Large intestine (tissue), 3 donors: ENCODE measurements around the gene CASP14. TPM values are rescaled to one million over a fixed set of nuclear protein-coding genes. Genes with fewer than 3 reads are reported as not detected.
"Not testable (repeated sequence)": the region's sequence is repeated elsewhere in the genome, so short reads cannot be mapped to it uniquely, and the experiment has no call there.

Source experiments
- DNase-seq, 2 donors: peaks; one replicate each; pipeline versions ENCODE4 v3.0.0 to v3.0.0-alpha.2; 2013
- H3K27ac ChIP-seq: one replicate; pipeline ENCODE4 v1.5.1; 2013; ENCODE audit warnings: low read length
- H3K27me3 ChIP-seq: 2 replicates; pipeline ENCODE4 v1.6.1; 2013; ENCODE audit warnings: low read length; ENCODE audit not compliant: control insufficient read depth, insufficient read depth
- H3K36me3 ChIP-seq: 2 replicates; pipeline ENCODE4 v1.6.1; 2013; ENCODE audit warnings: low read length; ENCODE audit not compliant: control insufficient read depth, insufficient read depth
- H3K4me1 ChIP-seq: one replicate; pipeline ENCODE4 v1.6.1; 2013; ENCODE audit warnings: low read length; ENCODE audit not compliant: control insufficient read depth, insufficient read depth
- H3K4me3 ChIP-seq: one replicate; pipeline ENCODE4 v1.5.1; 2013; ENCODE audit warnings: low read length
- H3K9me3 ChIP-seq: one replicate; pipeline ENCODE4 v1.6.1; 2013; ENCODE audit warnings: mild to moderate bottlenecking, low read depth, low read length, moderate library complexity; ENCODE audit not compliant: control insufficient read depth
- WGBS: methylation state at CpG from one replicate; pipeline ENCODE4 v1.1.5; 2013; ENCODE audit warnings: low lambda C conversion rate; ENCODE audit not compliant: insufficient coverage; 5-methylcytosine and 5-hydroxymethylcytosine counted together
- polyA plus RNA-seq: library from polyadenylated mRNA; unstranded; fragments of 120-200 nt; gene quantifications from one replicate; pipeline ENCODE4 v1.2.1, GENCODE V29; 2013

CASP14 gene
- polyA plus RNA-seq, 1 donor: not detected

DNA sequence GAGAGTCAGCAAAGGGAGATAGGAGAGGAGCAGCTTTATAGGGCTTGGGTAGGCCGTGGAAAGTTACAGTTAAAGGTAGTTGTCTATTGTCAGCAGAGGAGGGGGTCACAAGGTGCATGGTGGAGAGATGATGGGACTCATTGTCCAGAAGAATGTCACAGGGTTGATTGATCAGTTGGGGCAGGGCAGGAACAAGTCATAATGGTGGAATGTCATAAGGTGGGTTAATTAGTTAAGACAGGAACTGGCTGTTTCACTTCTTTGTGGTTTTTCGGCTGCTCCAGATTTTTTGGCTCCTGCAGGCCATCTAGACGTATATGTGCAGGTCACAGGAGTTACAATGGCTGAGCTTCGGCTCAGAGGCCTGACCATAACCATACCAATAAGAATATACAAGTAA lies 21.1 kb downstream of the CASP14 start:
- H3K4me1 ChIP-seq, H3K36me3 ChIP-seq, H3K9me3 ChIP-seq, H3K27me3 ChIP-seq, H3K27ac ChIP-seq, DNase-seq, H3K4me3 ChIP-seq: not testable (repeated sequence)
- WGBS: no CpG with 5 or more reads among the region's 4 CpGs

DNA sequence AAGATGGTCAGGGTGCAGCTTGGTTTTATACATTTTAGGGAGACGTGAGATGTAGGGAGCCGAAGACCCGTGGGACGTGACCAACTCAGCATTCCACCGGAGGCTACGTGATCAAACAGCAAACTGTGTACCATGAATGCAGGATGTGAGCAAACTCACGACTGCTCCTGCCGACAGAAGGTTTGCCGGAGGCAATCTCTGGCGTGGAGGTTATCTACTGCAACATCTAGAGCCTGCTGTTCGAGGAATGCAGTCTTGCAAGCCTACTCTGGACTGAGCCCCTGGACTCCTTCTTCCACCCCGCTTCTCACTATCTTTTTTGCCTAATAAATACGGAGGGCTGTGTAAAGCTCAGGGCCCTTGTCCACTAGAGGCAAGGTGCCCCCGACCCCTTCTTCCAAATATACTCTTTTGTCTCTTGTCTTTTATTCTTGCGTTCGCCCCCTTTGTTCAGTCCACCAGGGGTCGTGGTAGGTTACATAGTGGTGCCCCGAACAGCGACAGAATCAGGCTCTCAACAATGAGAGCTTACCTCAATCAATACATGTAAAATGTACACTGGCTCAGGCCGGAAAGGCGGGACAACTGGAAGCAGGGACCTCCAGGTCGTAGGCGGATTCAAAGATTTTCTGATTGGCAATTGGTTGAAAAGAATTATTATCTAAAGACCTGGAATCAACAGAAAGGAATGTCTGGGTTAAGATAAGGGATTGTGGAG lies 23.8 kb downstream of the CASP14 start:
- no peak overlapping the region for H3K4me3 ChIP-seq
- no peaks in the 10 kb centered on the region for H3K36me3 ChIP-seq
- no peaks in the 10 kb centered on the region for H3K27me3 ChIP-seq
- no peak for DNase-seq
- H3K27ac ChIP-seq: no peak overlapping the region
- 53% methylated on average over 3 of the region's 23 CpGs for WGBS
- H3K4me1 ChIP-seq: no peaks in the 10 kb centered on the region
- H3K9me3 ChIP-seq: no peaks in the 10 kb centered on the region

- DNase-seq: no peak
- H3K9me3 ChIP-seq: no peaks in the 10 kb centered on the region
- no CpG with 5 or more reads among the region's 2 CpGs for WGBS
- no peaks in the 10 kb centered on the region for H3K36me3 ChIP-seq
- H3K4me3 ChIP-seq: no peak overlapping the region
- no peaks in the 10 kb centered on the region for H3K4me1 ChIP-seq
- H3K27ac ChIP-seq: no peak overlapping the region
- H3K27me3 ChIP-seq: no peaks in the 10 kb centered on the region
Measured at GRCh38 chr19:15074371-15074770, 25.1 kb downstream of the CASP14 start.

DNA sequence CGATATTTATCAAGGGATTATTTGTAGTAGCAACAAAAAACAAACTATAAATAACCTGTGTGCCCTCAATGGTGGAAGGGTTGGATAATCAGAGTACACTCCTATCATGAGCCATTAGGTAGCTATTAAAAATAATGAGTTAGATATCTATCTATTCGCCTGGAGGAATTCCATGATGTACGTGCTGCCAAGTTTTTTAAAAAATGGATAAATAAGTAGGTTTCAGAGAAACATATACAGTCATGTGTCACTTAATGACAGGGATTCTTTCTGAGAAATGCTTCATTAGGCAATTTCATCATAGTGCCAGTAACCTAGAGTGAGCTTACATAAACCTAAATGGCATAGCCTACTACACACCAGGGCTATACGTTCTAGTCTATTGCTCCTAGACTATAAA lies 26.5 kb downstream of the CASP14 start:
- no peak for DNase-seq
- no peaks in the 10 kb centered on the region for H3K27me3 ChIP-seq

DNA sequence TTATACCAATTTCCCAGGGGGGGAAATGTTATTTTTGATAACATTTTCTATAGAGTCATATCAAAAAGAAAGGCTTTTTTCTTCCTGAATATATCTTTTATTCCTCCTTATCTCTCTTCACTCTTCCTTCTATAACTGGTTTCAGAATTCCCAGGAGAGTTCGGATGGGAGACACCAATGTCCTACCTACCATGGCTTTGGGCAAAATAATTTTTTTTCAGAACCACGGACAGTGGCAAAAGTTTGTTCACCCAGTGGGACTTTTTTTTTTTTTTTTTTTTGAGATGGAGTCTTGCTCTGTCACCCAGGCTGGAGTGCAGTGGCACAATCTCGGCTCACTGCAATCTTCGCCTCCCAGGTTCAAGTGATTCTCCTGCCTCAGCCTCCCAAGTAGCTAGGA lies 30.7 kb downstream of the CASP14 start:
- H3K27me3 ChIP-seq, H3K4me3 ChIP-seq, H3K36me3 ChIP-seq, H3K27ac ChIP-seq, H3K9me3 ChIP-seq, DNase-seq, H3K4me1 ChIP-seq: not testable (repeated sequence)
- 80% methylated on average over 1 of the region's 4 CpGs for WGBS

More for the DNA sequence above, 26.5 kb downstream of the CASP14 start:
- no peak overlapping the region for H3K27ac ChIP-seq
- H3K9me3 ChIP-seq: no peaks in the 10 kb centered on the region
- no peaks in the 10 kb centered on the region for H3K4me1 ChIP-seq
- no peak overlapping the region for H3K4me3 ChIP-seq
- no CpG with 5 or more reads among the region's 4 CpGs for WGBS
- H3K36me3 ChIP-seq: no peaks in the 10 kb centered on the region

- no CpG with 5 or more reads among the region's 6 CpGs for WGBS
- H3K27me3 ChIP-seq: no peaks in the 10 kb centered on the region
Measured at GRCh38 chr19:15081911-15082310, 32.6 kb downstream of the CASP14 start, which contains the start of gene OR1I1. Gene OR1I1, plus strand, starts transcription at chr19:15082211. Its CDS starts 4,855 bp downstream, at chr19:15087066.

DNA sequence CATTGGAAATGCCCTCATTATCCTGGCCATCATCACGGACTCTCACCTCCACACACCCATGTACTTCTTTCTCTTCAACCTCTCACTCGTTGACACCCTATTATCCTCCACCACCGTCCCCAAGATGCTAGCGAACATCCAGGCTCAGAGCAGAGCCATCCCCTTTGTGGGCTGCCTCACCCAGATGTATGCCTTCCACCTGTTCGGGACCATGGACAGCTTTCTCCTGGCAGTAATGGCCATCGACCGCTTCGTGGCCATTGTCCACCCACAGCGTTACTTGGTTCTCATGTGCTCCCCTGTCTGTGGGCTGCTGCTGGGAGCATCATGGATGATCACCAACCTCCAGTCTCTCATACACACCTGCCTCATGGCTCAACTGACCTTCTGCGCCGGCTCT lies 37.9 kb downstream of the CASP14 start:
- WGBS: no CpG with 5 or more reads among the region's 11 CpGs
- H3K4me1 ChIP-seq: no peaks in the 10 kb centered on the region

More at GRCh38 chr19:15081911-15082310, 32.6 kb downstream of the CASP14 start, which contains the start of gene OR1I1:
- DNase-seq: no peak
- H3K9me3 ChIP-seq: no peaks in the 10 kb centered on the region
- H3K27ac ChIP-seq: no peak within 1 kb of the TSS
- H3K4me3 ChIP-seq: no peak within 1 kb of the TSS
- H3K4me1 ChIP-seq: no peaks in the 10 kb centered on the region
- no peaks in the 10 kb centered on the region for H3K36me3 ChIP-seq

GRCh38 chr19:15091918-15092753 lies 42.9 kb downstream of the CASP14 start:
- Histone ChIP-seq H3K4me1 (no peaks in the 10 kb centered on the region), H3K36me3 (no peaks in the 10 kb centered on the region), H3K27me3 (no peaks in the 10 kb centered on the region), H3K9me3 (no peaks in the 10 kb centered on the region), H3K27ac (no peak overlapping the region), H3K4me3 (no peak overlapping the region)
- DNase-seq: peak; percentile 42 to 45
- WGBS: 0% methylated on average over 1 of the region's 13 CpGs

More for the DNA sequence above, 37.9 kb downstream of the CASP14 start:
- DNase-seq: no peak
- Histone ChIP-seq H3K27ac (no peak overlapping the region), H3K4me3 (no peak overlapping the region), H3K9me3 (no peaks in the 10 kb centered on the region), H3K36me3 (no peaks in the 10 kb centered on the region), H3K27me3 (no peaks in the 10 kb centered on the region)

DNA sequence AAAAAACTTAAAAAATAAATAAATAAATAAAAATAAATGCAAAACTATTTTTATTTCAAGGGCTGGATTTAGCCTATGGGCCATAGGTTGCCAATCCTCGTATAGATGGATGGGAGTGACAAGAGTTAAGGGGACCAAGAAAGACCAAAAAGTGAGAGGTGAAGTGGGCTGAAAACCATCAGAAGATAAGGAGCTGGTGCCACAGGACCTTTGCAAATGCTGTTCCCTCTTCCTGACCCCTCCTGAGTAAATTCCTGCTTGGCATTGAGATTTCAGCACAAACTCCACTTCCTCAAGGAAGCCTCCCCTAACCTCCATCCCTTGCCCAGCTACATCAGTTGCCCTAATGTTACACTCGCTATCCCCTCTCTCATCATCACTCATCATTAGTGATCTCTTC lies 43.7 kb downstream of the CASP14 start:
- H3K9me3 ChIP-seq: no peaks in the 10 kb centered on the region
- H3K4me1 ChIP-seq: no peaks in the 10 kb centered on the region
- no peak for DNase-seq
- no peak overlapping the region for H3K4me3 ChIP-seq
- H3K27ac ChIP-seq: no peak overlapping the region
- H3K27me3 ChIP-seq: no peaks in the 10 kb centered on the region
- 80% methylated on average over 1 of the region's 2 CpGs for WGBS
- H3K36me3 ChIP-seq: no peaks in the 10 kb centered on the region

- H3K27ac ChIP-seq: no peak overlapping the region
- no peaks in the 10 kb centered on the region for H3K9me3 ChIP-seq
- H3K4me1 ChIP-seq: no peaks in the 10 kb centered on the region
- WGBS: no CpG with 5 or more reads among the region's 3 CpGs
- H3K4me3 ChIP-seq: no peak overlapping the region
- H3K27me3 ChIP-seq: no peaks in the 10 kb centered on the region
- DNase-seq: no peak
- H3K36me3 ChIP-seq: no peaks in the 10 kb centered on the region
Measured at GRCh38 chr19:15096223-15096622, 46.9 kb downstream of the CASP14 start.
